ENCODE results near the gene DNAJC1. TPM values are rescaled to one million over a fixed set of nuclear protein-coding genes. Genes with fewer than 3 reads are reported as not detected.
A peak's percentile ranks its signal among the peaks of the same experiment; 100 is the strongest.
"Not testable (repeated sequence)": the region's sequence is repeated elsewhere in the genome, so short reads cannot be mapped to it uniquely, and the experiment has no call there.

The DNAJC1 gene
- total RNA-seq, 1 experiment from 2014 or later: 26.5 TPM

- no peak for DNase-seq (ENCODE audit: low read depth)
Measured at GRCh38 chr10:21827308-21827707, 176.2 kb downstream of the DNAJC1 start.

- no peak for DNase-seq (ENCODE audit: low read depth)
Measured at GRCh38 chr10:21826725-21827124, 176.8 kb downstream of the DNAJC1 start.

- no peak for DNase-seq (ENCODE audit: low read depth)
Measured at GRCh38 chr10:21825345-21825744, 178.2 kb downstream of the DNAJC1 start.

- no peak for DNase-seq (ENCODE audit: low read depth)
Measured at GRCh38 chr10:21824409-21824808, 179.1 kb downstream of the DNAJC1 start.

GRCh38 chr10:21823617-21824016, 179.9 kb downstream of the DNAJC1 start:
- DNase-seq (ENCODE audit: low read depth): no peak

GRCh38 chr10:21822273-21822672, 181.3 kb downstream of the DNAJC1 start:
- DNase-seq (ENCODE audit: low read depth): not testable (repeated sequence)

- DNase-seq (ENCODE audit: low read depth): no peak
Measured at GRCh38 chr10:21820952-21821351, 182.6 kb downstream of the DNAJC1 start.

- DNase-seq (ENCODE audit: low read depth): not testable (repeated sequence)
Measured at GRCh38 chr10:21818416-21818815, 185.1 kb downstream of the DNAJC1 start.

- no peak for DNase-seq (ENCODE audit: low read depth)
Measured at GRCh38 chr10:21814866-21815265, 188.7 kb downstream of the DNAJC1 start.

GRCh38 chr10:21813946-21814345, 189.6 kb downstream of the DNAJC1 start:
- DNase-seq (ENCODE audit: low read depth): no peak

- peak; percentile 9 for DNase-seq (ENCODE audit: low read depth)
Measured at GRCh38 chr10:21811245-21811585, 192.3 kb downstream of the DNAJC1 start.

GRCh38 chr10:21810582-21811244, 192.8 kb downstream of the DNAJC1 start:
- DNase-seq (ENCODE audit: low read depth): no peak

GRCh38 chr10:21808550-21808949, 195.0 kb downstream of the DNAJC1 start:
- DNase-seq (ENCODE audit: low read depth): no peak

GRCh38 chr10:21807180-21807579, 196.3 kb downstream of the DNAJC1 start:
- DNase-seq (ENCODE audit: low read depth): no peak

- no peak for DNase-seq (ENCODE audit: low read depth)
Measured at GRCh38 chr10:21803374-21803773, 200.2 kb downstream of the DNAJC1 start.

GRCh38 chr10:21801609-21802008, 201.9 kb downstream of the DNAJC1 start:
- no peak for DNase-seq (ENCODE audit: low read depth)

GRCh38 chr10:21797984-21798765, 205.4 kb downstream of the DNAJC1 start:
- no peak for DNase-seq (ENCODE audit: low read depth)

GRCh38 chr10:21797533-21797932, 206.0 kb downstream of the DNAJC1 start:
- no peak for DNase-seq (ENCODE audit: low read depth)

- no peak for DNase-seq (ENCODE audit: low read depth)
Measured at GRCh38 chr10:21791276-21791675, 212.3 kb downstream of the DNAJC1 start.

GRCh38 chr10:21776883-21777282, 226.6 kb downstream of the DNAJC1 start:
- DNase-seq (ENCODE audit: low read depth): no peak

GRCh38 chr10:21771219-21771618, 232.3 kb downstream of the DNAJC1 start:
- no peak for DNase-seq (ENCODE audit: low read depth)

GRCh38 chr10:21769041-21769440, 234.5 kb downstream of the DNAJC1 start:
- DNase-seq (ENCODE audit: low read depth): no peak

- DNase-seq (ENCODE audit: low read depth): no peak
Measured at GRCh38 chr10:21764466-21765189, 238.9 kb downstream of the DNAJC1 start.
